GM21619 (cell line): Measurements from ENCODE around the gene SEMA6B.

Experiments used
- ATAC-seq: cut with Tn5 transposase; IDR thresholded peaks from one replicate; pipeline ENCODE4 v1.9.1; 2021; ENCODE audit not compliant: unreplicated experiment

SEMA6B gene

DNA sequence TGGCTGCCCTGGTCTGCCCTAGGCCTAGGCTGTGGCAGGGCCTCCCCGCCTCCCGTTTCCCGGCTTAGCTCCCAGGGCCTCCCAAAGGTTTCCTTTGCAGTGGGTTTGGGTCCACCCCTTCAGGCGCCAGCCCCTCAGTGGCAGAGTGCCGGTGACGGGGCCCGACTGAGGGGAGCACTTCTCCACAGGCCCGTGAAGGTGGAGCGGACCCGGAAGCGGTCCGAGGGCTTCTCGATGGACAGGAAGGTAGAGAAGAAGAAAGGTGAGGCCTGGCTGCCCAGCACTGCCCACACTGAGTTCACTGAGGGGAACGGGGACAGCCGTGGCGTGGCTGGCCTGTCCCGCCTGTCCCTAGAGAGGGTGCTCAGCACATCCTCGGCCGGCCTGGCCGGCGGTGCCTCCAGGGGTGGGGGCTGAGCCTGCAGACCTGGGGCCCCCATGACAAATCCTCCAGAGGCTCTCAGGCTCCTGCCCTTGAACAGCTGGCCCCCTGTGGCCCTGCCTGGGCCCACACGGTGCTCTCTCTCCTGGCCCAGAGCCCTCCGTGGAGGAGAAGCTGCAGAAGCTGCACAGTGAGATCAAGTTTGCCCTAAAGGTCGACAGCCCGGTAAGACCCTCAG lies 61.6 kb downstream of the SEMA6B start:
- ATAC-seq = no peak

DNA sequence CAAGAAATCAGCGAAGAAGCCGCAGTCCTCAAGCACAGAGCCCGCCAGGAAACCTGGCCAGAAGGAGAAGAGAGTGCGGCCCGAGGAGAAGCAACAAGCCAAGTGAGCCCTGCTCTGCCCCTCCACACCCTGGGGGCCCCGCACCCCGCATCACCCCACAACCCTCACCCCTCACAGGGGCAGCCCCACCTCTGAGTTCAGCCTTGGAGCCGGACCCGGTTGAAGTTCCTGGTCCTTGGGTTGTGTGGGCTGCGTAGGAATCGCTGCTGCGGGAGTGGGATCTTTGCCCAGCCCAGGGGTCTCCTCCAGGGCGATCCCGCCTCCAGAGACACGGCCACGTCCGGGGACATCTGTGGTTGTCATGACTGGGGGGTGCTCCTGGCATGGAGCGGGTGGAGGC lies 63.2 kb downstream of the SEMA6B start:
- ATAC-seq = no peak

DNA sequence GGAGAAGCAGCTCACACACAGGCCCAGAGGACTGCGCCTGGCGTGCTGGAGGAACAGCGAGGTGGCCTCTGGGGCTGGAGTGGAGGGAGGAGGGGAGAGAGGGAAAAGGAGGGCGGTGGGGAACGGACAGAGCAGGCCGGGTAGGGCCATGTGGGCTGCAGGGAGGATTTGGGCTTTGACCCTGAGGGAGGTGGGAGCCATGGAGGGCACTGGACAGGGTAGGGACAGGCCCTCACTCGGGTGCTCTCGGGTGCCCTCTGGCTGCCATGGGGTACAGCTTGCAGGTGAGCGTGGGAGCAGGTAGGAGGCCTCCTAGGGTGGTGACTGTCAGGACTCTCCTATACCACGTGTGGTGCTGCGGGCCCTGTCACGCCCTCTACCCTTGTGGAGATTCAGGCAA lies 64.0 kb downstream of the SEMA6B start:
- ATAC-seq = no peak

DNA sequence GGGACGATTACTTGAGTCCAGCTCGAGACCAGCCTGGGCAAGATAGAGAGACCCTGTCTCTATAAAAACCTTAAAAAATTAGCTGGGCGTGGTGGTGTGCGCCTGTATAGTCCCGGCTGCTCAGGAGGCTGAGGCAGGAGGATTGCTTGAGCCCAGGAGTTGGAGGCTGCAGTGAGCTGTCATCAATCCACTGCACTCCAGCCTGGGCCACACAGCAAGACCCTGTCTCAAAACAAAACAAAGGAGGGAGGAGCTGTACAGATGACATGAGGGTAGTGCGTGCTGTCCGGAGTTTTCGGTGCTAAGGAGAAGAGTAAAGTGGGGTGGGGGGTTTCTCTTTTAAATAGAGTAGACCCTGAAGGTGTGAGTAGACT lies 64.8 kb downstream of the SEMA6B start:
- no peak for ATAC-seq

DNA sequence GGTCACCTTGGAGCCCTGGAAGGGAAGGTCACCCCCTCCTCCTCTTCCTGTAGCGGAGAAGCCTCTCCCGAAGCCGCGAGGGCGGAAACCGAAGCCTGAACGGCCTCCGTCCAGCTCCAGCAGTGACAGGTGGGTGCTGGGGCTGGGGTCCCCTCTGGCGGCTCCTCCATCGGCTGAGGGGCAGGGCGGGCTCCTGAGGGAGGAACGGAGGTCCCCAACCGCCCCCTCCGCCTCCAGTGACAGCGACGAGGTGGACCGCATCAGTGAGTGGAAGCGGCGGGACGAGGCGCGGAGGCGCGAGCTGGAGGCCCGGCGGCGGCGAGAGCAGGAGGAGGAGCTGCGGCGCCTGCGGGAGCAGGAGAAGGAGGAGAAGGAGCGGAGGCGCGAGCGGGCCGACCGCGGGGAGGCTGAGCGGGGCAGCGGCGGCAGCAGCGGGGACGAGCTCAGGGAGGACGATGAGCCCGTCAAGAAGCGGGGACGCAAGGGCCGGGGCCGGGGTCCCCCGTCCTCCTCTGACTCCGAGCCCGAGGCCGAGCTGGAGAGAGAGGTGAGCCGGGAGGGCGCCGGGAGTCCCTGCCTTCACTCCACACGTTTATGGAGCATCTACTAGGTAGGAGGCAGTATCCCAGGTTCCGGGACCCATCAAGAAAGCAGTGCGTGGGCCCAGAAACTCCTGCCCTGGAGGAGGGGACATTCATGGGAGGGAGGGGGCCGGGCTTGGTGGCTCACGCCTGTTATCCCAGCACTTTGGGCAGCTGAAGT lies 65.4 kb downstream of the SEMA6B start:
- ATAC-seq = no peak

DNA sequence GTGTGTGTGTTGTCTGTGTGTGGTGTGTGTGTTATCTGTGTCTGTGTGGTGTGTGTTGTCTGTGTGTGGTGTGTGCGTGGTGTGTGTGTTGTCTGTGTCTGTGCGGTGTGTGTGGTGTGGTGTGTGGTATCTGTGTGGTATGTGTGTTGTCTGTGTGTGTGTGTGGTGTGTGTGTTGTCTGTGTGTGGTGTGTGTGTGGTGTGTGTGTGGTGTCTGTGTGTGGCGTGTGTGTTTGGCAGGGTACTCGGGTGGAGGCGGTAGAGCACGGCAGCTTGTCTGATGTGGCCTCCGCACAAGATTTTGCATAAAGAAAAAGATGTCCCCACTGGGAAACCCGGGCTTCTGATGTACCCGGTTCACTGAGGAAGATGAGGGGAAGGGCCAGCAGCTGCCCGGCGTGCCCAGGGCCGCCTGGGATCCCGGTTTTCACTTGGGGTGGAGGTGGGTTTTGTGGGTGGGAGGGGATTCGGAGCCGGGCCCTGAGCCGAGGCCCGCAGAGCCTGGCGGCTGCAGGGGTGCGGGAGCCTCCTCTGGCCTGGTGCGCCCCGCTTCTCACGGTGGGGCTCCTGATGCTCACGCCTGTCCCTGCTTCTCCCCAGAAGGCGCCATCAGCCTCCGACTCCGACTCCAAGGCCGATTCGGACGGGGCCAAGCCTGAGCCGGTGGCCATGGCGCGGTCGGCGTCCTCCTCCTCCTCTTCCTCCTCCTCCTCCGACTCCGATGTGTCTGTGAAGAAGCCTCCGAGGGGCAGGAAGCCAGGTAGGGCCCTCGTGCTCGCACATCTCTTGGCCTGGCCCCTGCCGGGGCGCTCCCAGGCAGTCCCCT lies 66.2 kb downstream of the SEMA6B start:
- ATAC-seq = no peak
